ENCODE results near the gene PLK1. TPM values are rescaled to one million over a fixed set of nuclear protein-coding genes. Genes with fewer than 3 reads are reported as not detected.
"Not testable (repeated sequence)": the region's sequence is repeated elsewhere in the genome, so short reads cannot be mapped to it uniquely, and the experiment has no call there.

The PLK1 gene
- total and polyA plus RNA-seq, 5 donors from 2014 or later, result 1.4 to 4.2 (median 2.1) TPM

DNA sequence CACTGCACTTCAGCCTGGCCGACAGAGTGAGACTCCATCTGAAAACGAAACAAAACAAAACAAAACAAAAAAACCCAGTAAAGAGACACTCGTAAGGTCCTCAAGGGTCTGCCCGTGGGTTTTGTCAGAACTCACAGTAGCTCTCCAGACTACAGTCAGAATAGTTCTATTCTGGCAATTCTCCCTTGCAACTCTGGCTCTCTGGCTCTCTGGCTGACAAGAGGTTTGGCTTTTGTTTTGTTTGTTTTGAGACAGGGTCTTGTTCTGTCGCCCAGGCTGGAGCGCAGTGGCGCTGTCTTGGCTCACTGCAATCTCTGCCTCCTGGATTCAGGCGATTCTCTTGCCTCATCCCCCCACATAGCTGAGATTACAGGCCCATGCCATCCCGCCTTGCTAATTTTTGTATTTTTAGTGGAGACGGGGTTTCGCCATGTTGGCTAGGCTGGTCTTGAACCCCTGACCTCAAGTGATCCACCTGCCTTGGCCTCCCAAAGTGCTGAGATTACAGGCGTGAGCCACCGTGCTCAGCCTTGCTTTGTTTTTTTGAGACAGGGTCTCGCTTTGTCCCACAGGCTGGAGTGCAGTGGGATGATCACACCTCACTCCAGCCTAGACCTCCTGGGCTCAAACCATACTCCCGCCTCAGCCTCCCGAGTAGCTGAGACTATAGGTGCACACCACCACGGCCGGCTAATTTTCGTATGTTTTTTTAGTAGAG, 55.6 kb downstream of the PLK1 start:
- H3K4me1 Mint-ChIP-seq, result peaks cover 0 to 5% (median 2%) of the 10 kb centered on the region in 4 donors

DNA sequence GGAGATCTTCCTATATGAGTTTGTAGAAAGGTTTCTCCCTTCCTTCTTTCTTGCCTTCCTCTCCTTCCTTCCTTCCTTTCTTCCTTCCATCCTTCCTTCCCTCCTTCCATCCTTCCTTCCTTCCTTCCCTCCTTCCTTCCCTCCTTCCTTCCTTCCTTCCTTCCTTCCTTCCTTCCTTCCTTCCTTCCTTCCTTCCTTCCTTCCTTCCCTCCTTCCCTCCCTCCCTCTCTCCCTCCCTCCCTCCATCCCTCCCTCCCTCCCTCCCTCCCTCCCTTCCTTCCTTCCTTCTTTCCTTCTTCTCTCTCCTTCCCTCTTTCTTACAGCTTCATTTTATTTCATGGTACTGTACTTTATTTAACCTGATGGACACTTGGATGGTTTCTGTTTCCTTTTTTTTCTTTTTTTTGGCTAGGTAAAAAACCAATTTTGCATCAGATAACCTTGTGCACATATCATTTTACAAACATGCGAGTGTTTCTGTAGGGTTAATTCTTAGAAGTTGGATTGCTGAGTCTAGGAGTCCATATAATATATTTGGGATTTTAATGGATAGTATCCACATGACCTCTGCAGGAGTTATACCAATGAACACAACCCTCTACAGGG, 58.8 kb downstream of the PLK1 start:
- not testable (repeated sequence) for H3K36me3 Mint-ChIP-seq

More for the DNA sequence above, 55.6 kb downstream of the PLK1 start:
- H3K27me3 ChIP-seq (ENCODE audit: control insufficient read depth, insufficient read depth, low read length), result no peaks in the 10 kb centered on the region
- H3K27ac ChIP-seq (ENCODE audit: insufficient read depth, low read length, poor library complexity, severe bottlenecking), result no peak overlapping the region
- H3K9me3 Mint-ChIP-seq, result no peaks in the 10 kb centered on the region
- H3K4me3 ChIP-seq (ENCODE audit: low read depth, low read length), result no peak overlapping the region
- H3K4me1 ChIP-seq (ENCODE audit: control insufficient read depth, insufficient read depth, low read length, poor library complexity, severe bottlenecking), result no peaks in the 10 kb centered on the region
- H3K9me3 ChIP-seq (ENCODE audit: control insufficient read depth in 2 of 2, low read length in 2 of 2), result no peaks in the 10 kb centered on the region
- H3K27me3 Mint-ChIP-seq, result peaks cover 27% of the 10 kb centered on the region
- ATAC-seq (ENCODE audit: low read depth in 2 of 2) (no peak), DNase-seq (no peak)
- no peaks in the 10 kb centered on the region for H3K36me3 Mint-ChIP-seq
- H3K4me3 Mint-ChIP-seq, result no peak overlapping the region
- peak overlapping the region in 1 of 3 donors; percentile 2 for H3K27ac Mint-ChIP-seq
- H3K36me3 ChIP-seq (ENCODE audit: control insufficient read depth, insufficient read depth, low read length), result no peaks in the 10 kb centered on the region

DNA sequence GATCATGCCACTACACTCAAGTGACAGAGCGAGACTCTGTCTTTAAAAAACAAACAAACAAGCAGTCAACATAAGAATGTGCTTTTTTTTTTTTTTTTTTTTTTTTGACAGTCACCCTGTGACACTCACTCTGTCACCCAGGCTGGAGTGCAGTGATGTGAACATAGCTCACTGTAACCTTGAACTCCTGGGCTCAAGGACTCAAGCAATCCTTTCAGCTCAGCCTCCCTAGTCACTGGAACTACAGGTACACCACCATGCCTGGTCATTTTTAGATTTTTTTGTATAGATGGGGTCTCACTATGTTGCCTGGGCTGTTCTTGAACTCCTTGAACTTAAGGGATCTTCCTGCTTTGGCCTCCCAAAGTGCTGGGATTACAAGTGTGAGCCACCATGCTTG, 60.8 kb downstream of the PLK1 start:
- peaks cover 5% of the 10 kb centered on the region for H3K27me3 ChIP-seq (ENCODE audit: control insufficient read depth, insufficient read depth, low read length)
- no peaks in the 10 kb centered on the region for H3K9me3 ChIP-seq (ENCODE audit: control insufficient read depth in 2 of 2, low read length in 2 of 2)
- no peaks in the 10 kb centered on the region for H3K4me1 ChIP-seq (ENCODE audit: control insufficient read depth, insufficient read depth, low read length, poor library complexity, severe bottlenecking)
- no peak overlapping the region for H3K4me3 Mint-ChIP-seq
- H3K9me3 Mint-ChIP-seq, result peaks cover 0 to 2% (median 0%) of the 10 kb centered on the region in 7 donors
- H3K4me3 ChIP-seq (ENCODE audit: low read depth, low read length), result no peak overlapping the region
- ATAC-seq (ENCODE audit: low read depth in 2 of 2) (no peak), DNase-seq (no peak)
- peaks cover 49% of the 10 kb centered on the region for H3K27me3 Mint-ChIP-seq
- H3K4me1 Mint-ChIP-seq, result peaks cover 0 to 6% (median 2%) of the 10 kb centered on the region in 4 donors
- no peak overlapping the region for H3K27ac Mint-ChIP-seq
- H3K36me3 ChIP-seq (ENCODE audit: control insufficient read depth, insufficient read depth, low read length), result no peaks in the 10 kb centered on the region
- no peaks in the 10 kb centered on the region for H3K36me3 Mint-ChIP-seq
- no peak overlapping the region for H3K27ac ChIP-seq (ENCODE audit: insufficient read depth, low read length, poor library complexity, severe bottlenecking)

More for the DNA sequence above, 58.8 kb downstream of the PLK1 start:
- not testable (repeated sequence) for H3K36me3 ChIP-seq (ENCODE audit: control insufficient read depth, insufficient read depth, low read length); DNase-seq; ATAC-seq (ENCODE audit: low read depth in 2 of 2); H3K9me3 Mint-ChIP-seq; H3K27ac ChIP-seq (ENCODE audit: insufficient read depth, low read length, poor library complexity, severe bottlenecking); H3K4me1 ChIP-seq (ENCODE audit: control insufficient read depth, insufficient read depth, low read length, poor library complexity, severe bottlenecking); H3K4me3 ChIP-seq (ENCODE audit: low read depth, low read length); H3K4me1 Mint-ChIP-seq; H3K27ac Mint-ChIP-seq; H3K27me3 ChIP-seq (ENCODE audit: control insufficient read depth, insufficient read depth, low read length); H3K4me3 Mint-ChIP-seq; H3K9me3 ChIP-seq (ENCODE audit: control insufficient read depth in 2 of 2, low read length in 2 of 2)
- H3K27me3 Mint-ChIP-seq, result peaks cover 38% of the 10 kb centered on the region

Other genes with a start within 250 kb of the PLK1 start
- gene COG7, start 225.7 kb upstream of the PLK1 start, total RNA-seq, result 18.7 TPM
- gene COG7, start 225.7 kb upstream of the PLK1 start, polyA plus RNA-seq, result 10 to 100 TPM in 3 of 4 donors, 1 to 10 TPM in 1; 9.2 to 14.1 (median 11.1) TPM
- 109 TPM for gene GGA2, start 168.4 kb upstream of the PLK1 start, total RNA-seq
- 10 to 100 TPM; 46.5 to 52.8 (median 49.4) TPM for gene GGA2, start 168.4 kb upstream of the PLK1 start, polyA plus RNA-seq
- gene EARS2, start 121.5 kb upstream of the PLK1 start, total RNA-seq, result 10.2 TPM
- gene EARS2, start 121.5 kb upstream of the PLK1 start, polyA plus RNA-seq, result 10 to 100 TPM in 3 of 4 donors, 1 to 10 TPM in 1; 9.5 to 13.5 (median 12.0) TPM
- 38.8 TPM for gene UBFD1, start 121.2 kb upstream of the PLK1 start, total RNA-seq
- 10 to 100 TPM; 13.0 to 17.5 (median 14.7) TPM for gene UBFD1, start 121.2 kb upstream of the PLK1 start, polyA plus RNA-seq
- 27.8 TPM for gene NDUFAB1, start 82.6 kb upstream of the PLK1 start, total RNA-seq
- gene NDUFAB1, start 82.6 kb upstream of the PLK1 start, polyA plus RNA-seq, result 100 to 1,000 TPM; 212 to 233 (median 222) TPM
- gene PALB2, start 37.6 kb upstream of the PLK1 start, total RNA-seq, result 8.1 TPM
- gene PALB2, start 37.6 kb upstream of the PLK1 start, polyA plus RNA-seq, result 1 to 10 TPM; 4.5 to 6.7 (median 5.8) TPM
- gene DCTN5, start 37.4 kb upstream of the PLK1 start, total RNA-seq, result 63.4 TPM
- 10 to 100 TPM; 59.7 to 91.8 (median 73.7) TPM for gene DCTN5, start 37.4 kb upstream of the PLK1 start, polyA plus RNA-seq
- gene ERN2, start 34.3 kb downstream of the PLK1 start, total RNA-seq, result not detected
- gene ERN2, start 34.3 kb downstream of the PLK1 start, polyA plus RNA-seq, result not detected
- gene CHP2, start 76.1 kb downstream of the PLK1 start, total RNA-seq, result not detected
- gene CHP2, start 76.1 kb downstream of the PLK1 start, polyA plus RNA-seq, result not detected
- gene PRKCB, start 157.1 kb downstream of the PLK1 start, total RNA-seq, result 83.1 TPM
- gene PRKCB, start 157.1 kb downstream of the PLK1 start, polyA plus RNA-seq, result 10 to 100 TPM; 37.4 to 54.7 (median 47.5) TPM